ENCODE measurements around the gene CAMKK1.
"Not testable (repeated sequence)": the region's sequence is repeated elsewhere in the genome, so short reads cannot be mapped to it uniquely, and the experiment has no call there.

Gene CAMKK1

GRCh38 chr17:3845621-3846436, 47.0 kb downstream of the CAMKK1 start, which contains the start of gene NCBP3:
TSS of gene NCBP3 (minus strand) at chr17:3846246. CDS start at chr17:3846223, 23 bp downstream.
- DNase-seq = peak; percentile 94

- DNase-seq = no peak
Observed at GRCh38 chr17:3845291-3845620, 47.6 kb downstream of the CAMKK1 start.

- not testable (repeated sequence) for DNase-seq
Observed at GRCh38 chr17:3844556-3844955, 48.3 kb downstream of the CAMKK1 start.

GRCh38 chr17:3843935-3844516, 48.8 kb downstream of the CAMKK1 start:
- DNase-seq = peak; percentile 29

- DNase-seq = no peak
Observed at GRCh38 chr17:3838206-3838605, 54.6 kb downstream of the CAMKK1 start.

- no peak for DNase-seq
Observed at GRCh38 chr17:3836551-3836950, 56.3 kb downstream of the CAMKK1 start.

GRCh38 chr17:3835410-3836229, 57.2 kb downstream of the CAMKK1 start:
- no peak for DNase-seq

GRCh38 chr17:3834811-3835210, 58.0 kb downstream of the CAMKK1 start:
- DNase-seq = no peak

- DNase-seq = no peak
Observed at GRCh38 chr17:3828852-3829232, 64.0 kb downstream of the CAMKK1 start.

- DNase-seq = peak; percentile 11
Observed at GRCh38 chr17:3828151-3828851, 64.6 kb downstream of the CAMKK1 start.

GRCh38 chr17:3827124-3827773, 65.6 kb downstream of the CAMKK1 start:
- peak; percentile 67 for DNase-seq

- DNase-seq = no peak
Observed at GRCh38 chr17:3826191-3826590, 66.7 kb downstream of the CAMKK1 start.

GRCh38 chr17:3821101-3821500, 71.8 kb downstream of the CAMKK1 start:
- DNase-seq = no peak

GRCh38 chr17:3818786-3819185, 74.1 kb downstream of the CAMKK1 start:
- DNase-seq = no peak

GRCh38 chr17:3817851-3818605, 74.8 kb downstream of the CAMKK1 start:
- no peak for DNase-seq

GRCh38 chr17:3815925-3816324, 76.9 kb downstream of the CAMKK1 start:
- no peak for DNase-seq

GRCh38 chr17:3815122-3815521, 77.7 kb downstream of the CAMKK1 start:
- DNase-seq = no peak

- no peak for DNase-seq
Observed at GRCh38 chr17:3814361-3814760, 78.5 kb downstream of the CAMKK1 start.

GRCh38 chr17:3813171-3813570, 79.7 kb downstream of the CAMKK1 start:
- no peak for DNase-seq

- DNase-seq = no peak
Observed at GRCh38 chr17:3812771-3813170, 80.1 kb downstream of the CAMKK1 start.

- DNase-seq = no peak
Observed at GRCh38 chr17:3812284-3812683, 80.6 kb downstream of the CAMKK1 start.

All from fibroblast of skin of scalp (primary cell).